Measurements from ENCODE around the gene S100B.
"Not testable (repeated sequence)": the region's sequence is repeated elsewhere in the genome, so short reads cannot be mapped to it uniquely, and the experiment has no call there.

S100B gene

DNA sequence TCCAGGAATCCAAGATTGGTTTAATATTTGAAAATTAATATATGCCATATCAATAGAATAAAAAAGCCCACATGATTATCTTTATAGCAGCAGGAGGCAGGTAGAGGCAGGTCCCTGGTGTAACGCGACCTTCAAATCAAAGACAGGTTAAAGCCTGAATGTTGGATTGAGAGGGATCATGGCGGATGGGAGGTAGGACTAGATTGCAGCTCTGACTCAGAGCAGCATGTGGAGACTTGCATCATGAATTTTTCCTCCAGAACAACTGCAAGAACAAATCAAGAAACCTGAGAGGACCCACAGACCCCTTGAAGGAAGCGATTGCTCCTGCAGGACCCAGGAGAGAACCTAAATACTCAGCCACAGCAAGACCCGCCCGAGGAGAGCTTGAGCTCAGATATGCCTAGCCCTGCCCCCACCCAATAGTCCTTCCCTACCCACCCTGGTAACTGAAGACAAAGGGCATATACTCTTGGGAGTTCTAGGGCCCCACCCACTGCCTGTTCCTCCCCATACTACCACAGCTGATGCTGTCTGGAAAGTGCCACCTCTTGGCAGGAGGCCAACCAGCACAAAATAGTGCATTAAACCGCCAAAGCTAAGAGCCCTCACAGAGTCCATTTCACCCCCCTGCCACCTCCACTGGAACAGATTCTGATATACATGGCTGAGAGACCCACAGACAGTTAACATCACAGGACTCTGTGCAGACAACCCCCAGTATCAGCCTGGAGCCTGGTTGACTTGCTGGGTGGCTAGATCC lies 19.5 kb downstream of the S100B start:
- no peak overlapping the region for H3K4me3 ChIP-seq (ENCODE audit: low read depth, low read length)

DNA sequence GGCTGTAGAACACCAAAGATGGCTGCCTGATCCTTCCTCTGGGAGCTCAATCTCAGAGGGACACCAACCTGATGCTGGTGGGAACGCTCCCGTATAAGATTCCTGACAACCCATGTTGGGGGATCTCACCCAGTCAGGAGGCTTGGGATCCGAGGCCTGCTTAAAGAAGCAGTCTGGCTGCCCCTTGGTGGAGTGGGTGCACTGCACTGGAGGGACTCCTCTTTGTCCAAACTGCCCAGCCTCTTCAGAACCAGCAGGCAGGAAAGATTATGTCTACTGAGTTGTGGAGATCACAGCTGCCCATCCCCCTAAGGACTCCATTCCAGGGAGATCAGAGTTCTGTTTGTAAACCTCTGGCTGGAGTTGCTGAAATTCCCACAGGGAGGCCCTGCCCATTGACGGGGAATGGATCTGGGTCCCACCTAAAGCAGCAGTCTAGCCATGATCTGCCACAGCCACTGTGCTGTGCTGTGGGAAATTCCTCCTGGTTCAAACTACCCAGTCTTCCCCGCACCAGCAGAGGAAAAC lies 23.0 kb downstream of the S100B start:
- TF ChIP-seq, protein P1, sequence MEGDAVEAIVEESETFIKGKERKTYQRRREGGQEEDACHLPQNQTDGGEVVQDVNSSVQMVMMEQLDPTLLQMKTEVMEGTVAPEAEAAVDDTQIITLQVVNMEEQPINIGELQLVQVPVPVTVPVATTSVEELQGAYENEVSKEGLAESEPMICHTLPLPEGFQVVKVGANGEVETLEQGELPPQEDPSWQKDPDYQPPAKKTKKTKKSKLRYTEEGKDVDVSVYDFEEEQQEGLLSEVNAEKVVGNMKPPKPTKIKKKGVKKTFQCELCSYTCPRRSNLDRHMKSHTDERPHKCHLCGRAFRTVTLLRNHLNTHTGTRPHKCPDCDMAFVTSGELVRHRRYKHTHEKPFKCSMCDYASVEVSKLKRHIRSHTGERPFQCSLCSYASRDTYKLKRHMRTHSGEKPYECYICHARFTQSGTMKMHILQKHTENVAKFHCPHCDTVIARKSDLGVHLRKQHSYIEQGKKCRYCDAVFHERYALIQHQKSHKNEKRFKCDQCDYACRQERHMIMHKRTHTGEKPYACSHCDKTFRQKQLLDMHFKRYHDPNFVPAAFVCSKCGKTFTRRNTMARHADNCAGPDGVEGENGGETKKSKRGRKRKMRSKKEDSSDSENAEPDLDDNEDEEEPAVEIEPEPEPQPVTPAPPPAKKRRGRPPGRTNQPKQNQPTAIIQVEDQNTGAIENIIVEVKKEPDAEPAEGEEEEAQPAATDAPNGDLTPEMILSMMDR (IDR thresholded peaks at IDR 0.05; ENCODE audit: low read depth, low read length) = no peak
- H3K4me3 ChIP-seq (ENCODE audit: low read depth, low read length) = no peak overlapping the region

More for the DNA sequence above, 19.5 kb downstream of the S100B start:
- TF ChIP-seq, protein P1 (IDR thresholded peaks at IDR 0.05; ENCODE audit: low read depth, low read length) = no peak

DNA sequence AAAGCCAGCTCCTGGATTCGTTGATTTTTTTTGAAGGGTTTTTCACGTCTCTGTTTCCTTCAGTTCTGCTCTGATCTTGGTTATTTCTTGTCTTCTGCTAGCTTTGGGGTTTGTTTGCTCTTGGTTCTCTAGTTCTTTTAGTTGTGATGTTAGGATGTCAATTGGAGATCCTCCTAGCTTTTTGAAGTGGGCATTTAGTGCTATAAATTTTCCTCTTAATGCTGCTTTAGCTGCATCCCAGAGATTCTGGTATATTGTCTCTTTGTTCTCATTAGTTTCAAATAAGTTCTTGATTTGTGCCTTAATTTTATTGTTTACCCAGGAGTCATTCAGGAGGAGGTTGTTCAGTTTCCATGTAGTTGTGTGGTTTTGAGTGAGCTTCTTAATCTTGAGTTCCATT lies 25.5 kb downstream of the S100B start:
- not testable (repeated sequence) for H3K4me3 ChIP-seq (ENCODE audit: low read depth, low read length)

DNA sequence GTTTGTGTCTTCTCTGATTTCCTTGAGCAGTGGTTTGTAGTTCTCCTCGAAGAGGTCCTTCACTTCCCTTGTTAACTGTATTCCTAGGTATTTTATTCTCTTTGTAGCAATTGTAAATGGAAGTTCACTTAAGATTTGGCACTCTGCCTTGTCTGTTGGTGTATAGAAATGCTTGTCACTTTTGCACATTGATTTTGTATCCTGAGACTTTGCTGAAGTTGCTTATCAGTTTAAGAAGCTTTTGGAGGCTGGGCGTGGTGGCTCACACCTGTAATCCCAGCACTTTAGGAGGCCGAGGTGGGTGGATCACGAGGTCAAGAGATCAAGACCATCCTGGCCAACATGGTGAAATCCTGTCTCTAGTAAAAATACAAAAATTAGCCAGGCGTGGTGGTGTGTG lies 27.1 kb downstream of the S100B start:
- not testable (repeated sequence) for H3K4me3 ChIP-seq (ENCODE audit: low read depth, low read length)

DNA sequence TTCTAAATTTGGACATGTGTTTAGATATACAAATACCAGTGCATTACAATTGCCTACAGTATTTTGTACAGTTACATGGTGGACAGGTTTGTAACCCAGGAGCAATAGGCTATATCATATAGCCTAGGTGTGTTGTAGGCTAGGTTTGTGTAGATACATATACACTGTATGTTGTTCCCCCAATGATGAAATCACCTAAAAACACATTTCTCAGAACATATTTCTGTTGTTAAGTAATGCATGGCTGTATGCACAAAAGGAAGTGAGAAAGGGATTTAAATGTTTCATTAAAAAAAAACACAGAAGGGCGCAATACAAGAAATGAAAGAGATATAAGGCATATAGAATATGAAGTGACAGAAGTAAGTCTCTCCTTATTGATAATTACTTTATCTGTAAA lies 32.0 kb downstream of the S100B start:
- H3K4me3 ChIP-seq (ENCODE audit: low read depth, low read length) = no peak overlapping the region
- TF ChIP-seq, protein P1 (IDR thresholded peaks at IDR 0.05; ENCODE audit: low read depth, low read length) = no peak

DNA sequence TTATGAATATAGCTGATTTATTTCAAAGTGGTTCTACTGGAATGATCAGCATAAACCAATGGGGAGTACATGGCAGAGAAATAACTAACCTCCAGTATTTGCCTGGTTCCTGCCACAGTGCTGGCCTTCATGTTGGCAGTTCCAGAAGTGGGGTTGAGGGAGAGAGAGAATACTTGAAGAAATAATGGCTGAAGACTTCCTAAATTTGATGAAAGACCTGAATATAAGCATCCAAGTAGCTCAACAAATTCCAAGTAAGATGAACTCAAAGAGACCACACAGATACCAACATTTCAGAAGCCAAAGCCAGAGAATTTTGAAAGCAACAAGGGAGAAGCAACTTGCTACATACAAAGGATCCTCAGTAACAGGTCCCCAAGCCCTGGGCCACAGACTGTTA lies 34.3 kb downstream of the S100B start:
- no peak overlapping the region for H3K4me3 ChIP-seq (ENCODE audit: low read depth, low read length)
- TF ChIP-seq, protein P1 (IDR thresholded peaks at IDR 0.05; ENCODE audit: low read depth, low read length) = no peak

DNA sequence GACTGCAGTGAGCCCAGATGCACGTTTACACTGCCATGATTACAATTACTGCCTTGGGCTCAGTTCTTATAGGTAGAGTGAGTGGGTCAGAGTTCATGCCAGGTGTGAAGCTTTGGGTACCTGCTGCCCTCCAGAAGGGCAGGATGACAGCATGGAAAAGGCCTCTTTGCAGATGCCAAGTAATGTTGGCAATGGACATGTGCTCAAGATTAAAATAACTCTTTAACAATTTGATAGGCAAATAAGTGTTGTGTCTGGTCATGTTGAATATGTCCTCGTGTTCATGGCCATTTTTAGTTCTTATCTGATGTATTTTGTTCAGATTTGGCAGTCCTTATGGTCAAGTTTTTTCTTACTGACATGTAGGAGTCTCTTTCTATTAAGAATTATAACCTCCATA lies 34.8 kb downstream of the S100B start:
- H3K4me3 ChIP-seq (ENCODE audit: low read depth, low read length) = no peak overlapping the region
- TF ChIP-seq, protein P1 (IDR thresholded peaks at IDR 0.05; ENCODE audit: low read depth, low read length) = no peak

DNA sequence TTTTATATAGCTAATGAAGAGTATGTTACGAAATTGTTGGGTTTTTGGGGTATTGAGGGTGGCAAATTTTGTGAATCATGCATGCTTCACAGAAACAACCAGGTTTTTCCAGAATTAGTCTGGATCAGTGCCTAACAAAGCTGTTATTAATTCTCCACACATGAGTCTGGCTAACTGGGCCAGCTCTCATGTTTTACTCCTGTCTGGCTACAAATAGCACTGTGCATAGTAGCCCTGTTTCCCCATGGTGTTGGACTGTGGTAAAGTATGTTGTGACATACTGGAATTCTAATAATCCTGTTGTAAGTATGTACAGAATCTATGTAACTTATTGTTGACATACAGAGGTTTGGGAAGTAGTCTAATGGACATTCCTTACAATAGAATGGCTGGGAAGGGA lies 35.8 kb downstream of the S100B start:
- no peak overlapping the region for H3K4me3 ChIP-seq (ENCODE audit: low read depth, low read length)
- TF ChIP-seq, protein P1 (IDR thresholded peaks at IDR 0.05; ENCODE audit: low read depth, low read length) = no peak
